ENCODE results near the gene PRSS27.

DNA sequence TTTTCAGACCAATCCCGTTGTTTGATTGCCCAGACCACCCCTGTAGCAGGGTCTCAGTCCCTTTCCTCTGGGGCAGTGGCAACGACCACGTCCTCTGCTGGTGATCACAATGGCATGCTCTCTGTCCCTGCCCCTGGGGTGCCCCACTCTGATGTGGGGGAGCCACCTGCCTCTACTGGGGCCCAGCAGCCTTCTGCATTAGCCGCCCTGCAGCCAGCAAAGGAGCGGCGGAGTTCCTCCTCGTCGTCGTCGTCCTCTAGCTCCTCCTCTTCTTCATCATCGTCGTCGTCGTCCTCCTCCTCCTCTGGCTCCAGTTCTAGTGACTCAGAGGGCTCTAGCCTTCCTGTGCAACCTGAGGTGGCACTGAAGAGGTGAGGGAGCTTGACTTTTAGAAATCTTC lies 47.9 kb upstream of the PRSS27 start:
- no peak for TF ChIP-seq CTCF (IDR thresholded peaks at IDR 0.05; ENCODE audit: low read depth, low read length, poor library complexity, severe bottlenecking)
- no peak for TF ChIP-seq EZH2phosphoT487 (IDR thresholded peaks at IDR 0.05; ENCODE audit: borderline replicate concordance, low read length)

All from DOHH2 (cell line).